ENCODE measurements around the gene COPS4.
A peak's percentile ranks its signal among the peaks of the same experiment; 100 is the strongest.
"Not testable (repeated sequence)": the region's sequence is repeated elsewhere in the genome, so short reads cannot be mapped to it uniquely, and the experiment has no call there.

COPS4 gene

DNA sequence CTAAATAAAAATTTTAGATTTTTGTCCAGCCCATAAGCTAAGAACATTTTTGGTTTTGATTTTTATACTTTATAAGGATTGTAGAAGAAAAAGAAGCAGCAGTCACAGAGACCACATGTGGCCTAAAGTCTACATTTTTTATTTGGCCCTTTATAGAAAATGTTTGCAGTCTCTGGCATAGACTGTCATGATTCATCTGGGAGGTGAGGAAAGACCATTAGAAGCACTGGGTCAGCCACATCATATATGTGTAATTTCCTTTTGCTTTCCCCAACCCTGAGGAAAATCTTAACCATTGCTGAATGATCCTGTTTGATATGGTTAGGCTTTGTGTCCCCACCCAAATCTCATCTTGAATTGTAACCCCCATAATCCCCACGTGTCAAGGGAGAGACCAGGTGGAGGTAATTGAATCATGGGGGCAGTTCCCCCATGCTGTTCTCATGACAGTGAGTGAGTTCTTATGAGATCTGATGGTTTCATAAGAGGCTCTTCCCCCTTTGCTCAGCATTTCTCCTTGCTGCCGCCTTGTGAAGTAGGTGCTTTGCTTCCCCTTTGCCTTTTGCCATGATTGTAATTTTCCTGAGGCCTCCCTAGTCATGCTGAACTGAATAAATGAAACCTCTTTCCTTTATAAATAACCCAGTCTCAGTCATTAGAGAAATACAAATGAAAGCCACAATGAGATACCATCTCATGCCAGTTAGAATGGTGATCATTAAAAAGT lies 12.1 kb upstream of the COPS4 start:
- DNase-seq: no peak
- in situ Hi-C loops (cut with MboI; ENCODE audit: low pct_unique_long_range_greater_than_20kb, low sequenced_read_pairs): no loop called here

DNA sequence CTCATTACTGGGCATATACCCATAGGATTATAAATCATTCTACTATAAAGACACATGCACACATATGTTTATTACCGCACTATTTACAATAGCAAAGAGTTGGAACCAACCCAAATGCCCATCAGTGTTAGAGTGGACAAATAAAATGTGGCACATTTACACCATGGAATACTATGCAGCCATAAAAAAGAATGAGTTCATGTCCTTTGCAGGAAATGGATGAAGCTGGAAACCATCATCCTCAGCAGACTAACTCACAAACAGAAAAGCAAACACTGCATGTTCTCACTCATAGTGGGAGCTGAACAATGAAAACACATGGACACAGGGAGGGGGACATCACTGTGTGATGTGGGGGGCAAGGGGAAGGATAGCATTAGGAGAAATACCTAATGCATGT lies 11.4 kb upstream of the COPS4 start:
- in situ Hi-C loops (cut with MboI; ENCODE audit: low pct_unique_long_range_greater_than_20kb, low sequenced_read_pairs); DNase-seq: not testable (repeated sequence)

DNA sequence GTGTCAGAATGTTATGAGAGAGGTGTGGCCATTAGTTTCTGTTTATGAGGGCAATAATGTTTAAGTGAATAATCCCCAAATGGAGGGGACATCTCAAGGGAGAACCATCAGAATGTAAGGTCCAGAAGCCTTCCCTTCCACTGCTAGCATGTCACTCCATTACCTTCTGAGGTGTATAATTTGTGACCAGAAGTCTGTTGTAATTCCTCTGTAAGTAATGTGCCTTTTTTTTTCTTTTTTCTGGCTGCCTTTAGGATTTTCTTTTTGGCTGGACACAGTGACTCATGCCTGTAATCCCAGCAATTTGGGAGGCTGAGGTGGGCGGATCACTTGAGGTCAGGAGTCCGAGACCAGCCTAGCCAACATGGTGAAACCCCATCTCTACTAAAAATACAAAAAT lies 10.8 kb upstream of the COPS4 start:
- in situ Hi-C loops (cut with MboI; ENCODE audit: low pct_unique_long_range_greater_than_20kb, low sequenced_read_pairs): no loop called here
- DNase-seq: no peak

DNA sequence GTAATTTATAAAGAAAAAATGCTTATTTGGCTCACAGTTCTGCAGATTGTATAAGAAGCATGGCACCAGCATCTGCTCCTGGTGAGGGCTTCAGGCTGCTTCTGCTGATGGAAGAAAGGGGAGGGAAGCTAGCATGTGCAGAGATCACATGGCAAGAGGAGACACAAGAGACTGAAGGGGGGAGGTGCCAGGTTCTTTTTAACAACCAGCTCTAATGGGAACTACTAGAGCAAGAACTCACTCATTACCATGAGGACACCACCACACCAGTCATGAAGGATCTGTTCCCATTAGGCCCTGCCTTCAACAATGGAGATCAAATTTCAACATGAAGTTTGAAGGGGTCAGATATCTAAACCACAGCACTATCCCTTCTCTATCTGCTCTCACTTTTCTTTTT lies 9.4 kb upstream of the COPS4 start:
- in situ Hi-C loops (cut with MboI; ENCODE audit: low pct_unique_long_range_greater_than_20kb, low sequenced_read_pairs): no loop called here
- DNase-seq: peak; percentile 39

DNA sequence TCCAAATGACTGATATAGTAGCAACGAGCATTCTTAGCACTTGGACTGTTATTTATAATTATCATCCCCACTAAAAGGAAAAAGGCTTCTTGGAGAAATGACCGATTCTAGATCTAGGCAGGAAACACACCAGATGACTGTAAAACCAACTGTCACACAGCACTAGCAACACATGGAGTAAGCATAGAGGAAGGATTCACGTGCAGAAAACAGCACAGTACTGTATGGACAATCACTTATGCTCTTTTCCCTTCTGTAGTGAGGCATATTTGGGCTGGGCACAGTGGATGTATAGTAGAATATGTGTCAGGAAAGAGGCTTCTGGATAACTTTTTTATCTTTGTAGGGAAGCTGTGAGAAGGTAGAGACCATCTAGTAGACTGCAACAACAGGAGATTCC lies 6.0 kb upstream of the COPS4 start:
- DNase-seq: no peak
- in situ Hi-C loops (cut with MboI; ENCODE audit: low pct_unique_long_range_greater_than_20kb, low sequenced_read_pairs): no loop called here

DNA sequence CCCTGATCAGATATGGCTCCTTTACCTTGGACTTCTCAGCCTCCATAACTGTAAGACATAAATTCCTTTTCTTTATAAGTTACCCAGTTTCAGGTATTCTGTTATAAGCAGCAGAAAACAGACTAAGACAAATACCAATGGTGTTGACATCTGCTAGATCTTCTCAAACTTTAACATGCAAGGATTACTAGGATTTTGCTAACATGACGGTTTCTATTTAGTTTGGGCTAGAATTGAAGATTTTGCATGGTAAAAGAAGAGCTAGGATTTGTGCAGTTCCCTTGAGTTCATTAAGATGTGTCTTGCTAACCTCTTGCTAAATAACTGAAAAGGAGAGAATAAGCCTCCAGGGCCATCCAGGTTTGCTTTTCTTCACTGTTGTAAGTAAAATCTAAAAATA lies 5.3 kb upstream of the COPS4 start:
- DNase-seq: no peak
- in situ Hi-C loops (cut with MboI; ENCODE audit: low pct_unique_long_range_greater_than_20kb, low sequenced_read_pairs): no loop called here

DNA sequence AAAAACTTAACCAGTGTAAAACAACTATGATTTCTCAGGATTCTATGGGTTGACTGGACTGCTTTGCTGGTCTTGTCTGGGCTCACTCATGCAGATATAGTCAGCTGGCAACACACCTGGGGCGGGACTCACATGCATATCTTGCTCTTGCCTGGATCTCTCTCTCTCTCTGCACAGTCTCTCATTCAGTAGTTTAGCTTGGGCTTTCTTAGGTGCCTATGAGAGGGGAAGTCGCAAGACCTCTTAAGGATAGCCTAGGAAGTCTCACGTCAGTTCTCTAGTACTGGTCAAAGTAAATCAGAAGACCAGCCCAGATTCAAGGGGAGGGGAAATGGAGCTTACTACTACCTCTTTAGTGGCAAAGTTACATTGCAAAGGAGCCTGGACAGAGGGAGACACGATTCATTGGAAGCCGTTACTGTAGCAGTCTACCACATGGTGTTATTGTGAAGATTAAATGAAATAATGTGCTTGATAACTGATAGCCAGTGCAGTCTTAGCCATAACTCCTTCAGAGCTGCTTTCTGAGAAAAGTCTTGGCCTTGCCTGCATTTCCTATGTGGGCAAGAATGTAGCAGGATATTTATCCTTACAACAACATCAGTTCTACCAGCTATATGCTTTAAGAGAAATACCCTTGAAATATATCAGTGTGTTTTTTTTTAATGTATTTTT lies 2.1 kb downstream of the COPS4 start:
- DNase-seq: no peak
- in situ Hi-C loops (cut with MboI; ENCODE audit: low pct_unique_long_range_greater_than_20kb, low sequenced_read_pairs): no loop called here

DNA sequence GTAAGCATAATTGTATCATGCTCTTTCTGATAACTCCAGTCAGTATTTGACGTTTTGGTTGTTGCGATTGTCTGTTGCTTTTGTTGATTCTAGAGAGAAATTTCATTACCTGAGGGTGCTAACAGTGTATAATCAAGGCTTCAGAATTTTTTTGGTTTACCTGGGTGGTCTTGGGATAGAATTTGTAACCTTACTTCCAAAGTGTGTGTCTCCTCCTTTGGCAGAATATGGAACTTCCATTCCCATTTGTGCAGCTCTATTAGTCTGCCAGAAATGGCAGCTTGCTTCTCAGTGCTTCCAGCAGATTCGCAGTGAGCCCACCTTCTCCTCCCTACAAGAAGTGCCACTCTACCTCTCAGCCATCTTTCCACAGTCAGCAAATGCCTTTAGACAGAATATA lies 5.3 kb downstream of the COPS4 start:
- in situ Hi-C loops (cut with MboI; ENCODE audit: low pct_unique_long_range_greater_than_20kb, low sequenced_read_pairs): no loop called here
- no peak for DNase-seq

DNA sequence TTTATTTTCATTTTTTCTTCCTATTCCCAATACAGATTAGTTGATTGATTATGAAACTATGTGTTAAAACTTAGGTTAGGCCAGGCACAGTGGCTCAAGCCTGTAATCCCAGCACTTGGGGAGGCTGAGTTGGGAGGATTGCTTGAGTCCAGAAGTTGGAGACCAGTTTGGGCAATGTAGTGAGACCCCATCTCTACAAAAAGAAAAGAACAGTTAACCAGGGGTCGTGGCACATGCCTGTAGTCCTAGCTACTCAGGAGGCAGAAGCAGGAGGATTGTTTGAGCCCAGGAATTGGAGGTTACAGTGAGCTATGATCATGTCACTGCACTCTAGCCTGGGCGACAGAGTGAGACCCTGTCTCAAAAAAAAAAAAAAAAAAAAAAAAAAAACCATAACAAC lies 8.2 kb downstream of the COPS4 start:
- DNase-seq; in situ Hi-C loops (cut with MboI; ENCODE audit: low pct_unique_long_range_greater_than_20kb, low sequenced_read_pairs): not testable (repeated sequence)

DNA sequence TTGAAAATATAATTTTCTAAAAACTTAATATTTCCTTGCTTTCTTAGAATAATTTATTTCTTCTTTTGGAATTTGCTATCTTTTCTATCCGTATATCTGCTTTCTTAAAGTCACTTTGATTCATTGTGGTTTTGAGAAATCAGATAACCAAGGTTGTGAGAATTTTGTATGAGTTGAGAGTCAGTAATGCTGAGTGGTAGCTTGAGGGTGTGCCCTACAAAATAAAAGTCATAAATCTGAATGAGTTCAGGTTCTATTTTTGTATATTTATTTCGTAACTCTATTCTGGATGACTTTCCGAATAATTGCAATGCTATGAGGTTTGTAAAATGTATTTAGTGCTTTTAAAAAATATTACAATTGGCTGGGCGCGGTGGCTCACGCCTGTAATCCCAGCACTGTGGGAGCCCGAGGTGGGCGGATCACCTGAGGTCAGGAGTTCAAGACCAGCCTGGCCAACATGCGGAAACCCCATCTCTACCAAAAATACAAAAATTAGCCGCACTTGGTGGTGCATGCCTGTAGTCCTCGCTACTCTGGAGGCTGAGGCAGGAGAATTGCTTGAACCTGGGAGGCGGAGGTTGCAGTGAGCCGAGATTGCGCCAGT lies 8.9 kb downstream of the COPS4 start:
- in situ Hi-C loops (cut with MboI; ENCODE audit: low pct_unique_long_range_greater_than_20kb, low sequenced_read_pairs): no loop called here
- no peak for DNase-seq

DNA sequence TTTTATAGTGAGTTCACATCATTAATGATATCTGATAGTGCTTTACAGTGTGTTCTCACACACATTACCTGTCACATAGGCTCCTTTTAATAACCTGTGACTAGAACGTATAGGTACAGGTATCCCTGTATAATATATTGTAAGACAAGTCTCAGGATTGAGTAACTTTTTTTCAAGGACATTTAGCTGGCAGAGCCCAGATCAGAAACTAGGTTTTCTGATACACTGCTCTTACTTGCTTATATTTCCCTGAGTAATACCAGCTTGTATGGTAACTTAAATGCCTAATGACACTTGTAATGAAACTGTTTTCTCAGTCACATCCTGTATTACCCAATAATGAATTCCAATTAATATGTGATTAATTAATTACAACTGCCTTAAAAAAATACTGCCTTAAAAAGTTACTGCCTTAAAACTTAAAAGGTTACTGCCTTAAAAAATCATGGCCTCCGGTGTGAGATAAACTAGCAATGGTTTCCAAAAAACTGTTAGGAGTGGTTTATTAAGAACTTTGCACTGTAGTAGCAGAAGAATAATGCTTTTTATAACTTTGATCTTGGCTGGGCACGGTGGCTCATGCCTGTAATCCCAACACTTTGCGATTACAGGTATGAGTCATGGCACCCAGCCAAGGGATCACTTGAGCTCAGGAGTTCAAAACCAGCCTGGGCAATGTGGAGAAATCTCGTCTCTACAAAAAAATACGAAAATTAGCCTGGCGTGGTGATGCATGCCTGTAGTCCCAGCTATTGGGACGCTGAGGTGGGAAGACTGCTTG lies 11.9 kb downstream of the COPS4 start:
- DNase-seq: no peak
- in situ Hi-C loops (cut with MboI; ENCODE audit: low pct_unique_long_range_greater_than_20kb, low sequenced_read_pairs): no loop called here

DNA sequence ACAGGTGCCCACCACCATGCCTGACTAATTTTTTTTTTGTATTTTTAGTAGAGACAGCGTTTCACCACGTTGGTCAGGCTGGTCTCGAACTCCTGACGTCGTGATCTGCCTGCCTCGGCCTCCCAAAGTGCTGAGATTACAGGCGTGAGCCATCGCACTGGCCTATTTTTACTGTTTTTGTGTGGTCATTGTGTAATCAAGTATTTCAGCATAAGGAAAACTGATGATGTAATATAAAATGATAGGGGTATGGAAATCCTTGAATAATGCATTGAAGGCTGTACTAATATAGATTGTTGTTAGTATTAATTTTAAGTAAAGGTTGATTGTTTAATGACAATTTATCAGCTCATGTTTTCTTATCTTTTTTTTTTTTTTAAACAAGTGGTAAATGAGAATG lies 13.8 kb downstream of the COPS4 start:
- in situ Hi-C loops (cut with MboI; ENCODE audit: low pct_unique_long_range_greater_than_20kb, low sequenced_read_pairs); DNase-seq: not testable (repeated sequence)

DNA sequence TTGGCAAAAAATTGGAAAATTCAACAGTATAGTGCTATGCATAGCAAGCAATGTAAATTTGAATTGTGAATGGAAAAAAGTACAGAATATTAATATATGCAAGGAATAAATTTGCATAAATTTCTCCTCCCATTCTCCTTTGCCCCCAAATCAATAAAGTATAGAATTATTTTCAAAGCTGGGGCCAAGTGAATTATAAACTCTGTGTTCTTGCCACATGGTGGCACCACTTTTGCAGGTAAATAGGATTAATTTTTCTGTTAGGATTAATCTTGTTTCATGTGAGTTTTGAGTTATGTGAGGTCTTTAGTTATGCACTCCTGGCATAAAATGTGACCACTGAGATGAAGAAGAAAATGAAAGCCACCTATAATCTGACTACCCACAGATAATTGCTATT lies 19.9 kb downstream of the COPS4 start:
- in situ Hi-C loops (cut with MboI; ENCODE audit: low pct_unique_long_range_greater_than_20kb, low sequenced_read_pairs): loop anchor here (25.0 kb wide), 1 partner anchor 207 kb away; no protein-coding TSS in a partner anchor
- peak; percentile 35 for DNase-seq

DNA sequence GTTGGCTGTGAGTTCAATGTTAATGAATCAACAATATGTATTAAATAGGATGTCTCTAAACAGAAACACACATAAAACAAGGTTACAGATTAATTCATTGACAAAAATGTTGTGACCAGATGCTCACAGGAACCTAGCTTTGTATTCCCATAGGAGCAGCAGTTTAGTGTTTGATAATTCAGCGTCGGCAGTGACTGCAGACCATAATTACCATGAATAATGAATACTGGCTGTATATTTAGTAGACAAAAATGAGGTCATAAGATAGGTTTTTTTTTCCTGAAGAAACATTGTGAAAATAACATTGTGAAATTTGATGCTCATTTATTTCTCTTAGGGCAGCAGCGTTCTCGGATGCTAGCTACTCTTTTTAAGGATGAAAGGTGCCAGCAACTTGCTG lies 27.8 kb downstream of the COPS4 start:
- no peak for DNase-seq
- in situ Hi-C loops (cut with MboI; ENCODE audit: low pct_unique_long_range_greater_than_20kb, low sequenced_read_pairs): loop anchor here (25.0 kb wide), 1 partner anchor 200 kb away; no protein-coding TSS in a partner anchor

DNA sequence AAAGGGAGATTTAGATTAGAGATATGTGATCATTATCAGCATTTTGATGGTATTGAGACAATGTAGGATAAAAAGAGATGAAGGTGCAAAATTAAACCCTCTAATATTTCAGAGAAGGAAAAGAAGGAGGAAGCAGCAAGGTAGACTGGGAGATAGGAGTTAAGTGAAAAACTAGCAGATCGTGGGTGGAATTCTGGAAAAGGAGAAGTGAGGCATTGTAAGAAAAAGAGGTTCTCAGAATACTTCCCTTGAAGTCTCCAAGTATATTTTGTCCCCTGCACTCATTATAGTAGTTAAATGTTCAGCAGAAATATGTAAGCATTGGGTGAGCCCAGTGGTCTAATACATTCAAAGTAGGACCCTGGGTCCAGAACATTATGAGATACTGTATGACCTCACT lies 30.3 kb downstream of the COPS4 start:
- in situ Hi-C loops (cut with MboI; ENCODE audit: low pct_unique_long_range_greater_than_20kb, low sequenced_read_pairs): loop anchor here (25.0 kb wide), 1 partner anchor 197 kb away; no protein-coding TSS in a partner anchor

DNA sequence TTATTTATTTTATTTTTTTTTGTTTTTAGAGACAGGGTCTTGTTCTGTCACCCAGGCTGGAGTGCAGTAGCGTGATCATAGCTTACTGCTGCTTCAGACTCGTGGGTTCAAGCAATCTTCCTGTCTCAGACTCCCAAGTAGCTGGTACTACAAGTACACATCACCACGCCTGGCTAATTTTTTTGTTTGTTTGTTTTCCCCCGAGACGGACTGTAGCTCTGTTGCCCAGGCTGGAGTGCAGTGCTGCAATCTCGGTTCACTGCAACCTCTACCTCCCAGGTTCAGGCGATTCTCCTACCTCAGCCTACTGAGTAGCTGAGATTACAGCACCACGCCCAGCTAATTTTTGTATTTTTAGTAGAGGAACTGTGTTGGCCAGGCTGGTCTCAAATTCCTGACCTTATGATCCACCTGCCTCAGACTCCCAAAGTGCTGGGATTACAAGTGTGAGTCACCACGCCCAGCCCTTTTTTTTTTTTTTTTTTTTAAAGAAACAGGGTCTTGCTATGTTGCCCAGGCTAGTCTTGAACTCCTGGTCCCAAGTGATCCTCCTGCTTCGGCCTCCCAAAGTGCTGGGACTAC lies 32.2 kb downstream of the COPS4 start:
- in situ Hi-C loops (cut with MboI; ENCODE audit: low pct_unique_long_range_greater_than_20kb, low sequenced_read_pairs): loop anchor here (25.0 kb wide), 1 partner anchor 195 kb away; no protein-coding TSS in a partner anchor
- DNase-seq: no peak

More for the DNA sequence above, 30.3 kb downstream of the COPS4 start:
- DNase-seq: peak; percentile 31

DNA sequence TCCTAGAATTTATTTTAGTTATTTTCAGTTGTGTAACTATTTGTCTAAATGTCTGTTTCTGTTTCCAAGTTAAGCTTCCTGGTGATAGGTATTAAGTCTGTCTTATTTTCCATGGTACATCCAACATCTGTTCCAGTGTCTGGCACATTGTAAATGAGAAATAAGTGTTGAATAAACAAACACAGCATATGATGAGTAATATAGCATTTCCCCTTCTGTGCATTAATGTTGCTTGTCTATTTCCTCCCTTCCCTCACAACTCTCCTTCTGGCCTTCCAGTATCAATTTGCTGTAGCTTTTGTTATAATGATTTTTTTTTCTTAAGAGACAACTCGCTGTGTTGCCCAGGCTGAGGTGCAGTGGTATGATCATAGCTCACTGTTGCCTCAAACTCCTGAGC lies 36.1 kb downstream of the COPS4 start:
- DNase-seq: no peak
- in situ Hi-C loops (cut with MboI; ENCODE audit: low pct_unique_long_range_greater_than_20kb, low sequenced_read_pairs): loop anchor here (25.0 kb wide), 1 partner anchor 191 kb away; no protein-coding TSS in a partner anchor

DNA sequence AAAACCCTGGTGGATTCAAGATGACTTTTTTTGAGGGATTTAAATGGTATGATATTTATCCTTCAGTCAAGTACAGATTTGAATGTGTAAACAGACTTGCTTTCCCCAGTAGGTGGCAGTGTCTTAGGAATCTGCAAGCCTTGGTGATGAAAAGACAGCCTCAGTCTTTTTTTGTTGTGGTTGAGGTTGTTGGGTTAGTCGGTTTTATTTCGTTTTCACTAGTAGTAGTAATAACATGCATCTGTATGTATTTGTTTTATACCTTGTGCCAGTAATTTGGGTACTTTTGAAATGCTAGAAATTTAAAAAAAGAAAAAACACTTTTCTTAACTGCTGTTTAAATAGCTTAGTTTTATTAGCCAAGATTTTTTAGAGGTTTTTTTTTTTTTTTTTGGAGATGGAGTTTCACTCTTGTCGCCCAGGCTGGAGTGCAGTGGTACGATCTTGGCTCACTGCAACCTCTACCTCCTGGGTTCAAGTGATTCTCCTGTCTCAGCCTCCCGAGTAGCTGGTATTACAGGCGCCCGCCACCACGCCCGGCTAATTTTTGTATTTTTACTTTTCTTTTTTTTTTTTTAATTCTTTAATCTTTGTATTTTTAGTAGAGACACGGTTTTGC lies 39.2 kb downstream of the COPS4 start:
- in situ Hi-C loops (cut with MboI; ENCODE audit: low pct_unique_long_range_greater_than_20kb, low sequenced_read_pairs): loop anchor here (25.0 kb wide), 1 partner anchor 188 kb away; no protein-coding TSS in a partner anchor
- peak; percentile 76 for DNase-seq
